Activated CD4-positive, alpha-beta memory T cell treated with anti-CD3 and anti-CD28 coated beads for 36 hours (primary cell): ENCODE data around the gene SETD1A. TPM values are rescaled to one million over a fixed set of nuclear protein-coding genes. Genes with fewer than 3 reads are reported as not detected.

ENCODE experiments used
- CTCF ChIA-PET: fragments of 350-600 bp; sonication (Branson Sonifier 250); formaldehyde crosslinking; loops from one replicate; lab custom pipeline; 2021; ENCODE audit warnings: antibody characterized with exemption, inconsistent platforms; lab: Charles Lee
- POLR2A ChIA-PET: fragments of 350-600 bp; sonication (Branson Sonifier 250); formaldehyde crosslinking; loops from one replicate; lab custom pipeline; 2021; ENCODE audit warnings: antibody characterized with exemption; lab: Charles Lee
- DNase-seq: peaks from one replicate; pipeline ENCODE4 v3.0.0-alpha.2; 2020
- H3K27ac Mint-ChIP-seq: one replicate; pipeline ENCODE4 v1.8.0; 2021; ENCODE audit warnings: mixed read lengths
- H3K27me3 Mint-ChIP-seq: one replicate; pipeline ENCODE4 v1.8.0; 2021; ENCODE audit warnings: mixed read lengths
- H3K36me3 Mint-ChIP-seq: one replicate; pipeline ENCODE4 v1.8.0; 2021; ENCODE audit warnings: mixed read lengths
- H3K4me1 Mint-ChIP-seq: one replicate; pipeline ENCODE4 v1.8.0; 2021; ENCODE audit warnings: low read depth, mixed read lengths
- H3K4me3 Mint-ChIP-seq: one replicate; pipeline ENCODE4 v1.8.0; 2021; ENCODE audit warnings: mild to moderate bottlenecking, mixed read lengths
- H3K9me3 Mint-ChIP-seq: one replicate; pipeline ENCODE4 v1.8.0; 2021; ENCODE audit warnings: mixed read lengths
- intact Hi-C: fragments of 100-400 bp; cut with micrococcal nuclease; formaldehyde crosslinking; loops from one replicate; pipeline ENCODE4 v1.15.1; 2023
- total RNA-seq, 2 experiments: library from RNA; stranded (reverse); gene quantifications; one replicate each; pipeline ENCODE4 v1.2.3, GENCODE V29; 2021

SETD1A gene
- total RNA-seq, 2 experiments from 2014 or later: 16.4 to 17.4 TPM

DNA sequence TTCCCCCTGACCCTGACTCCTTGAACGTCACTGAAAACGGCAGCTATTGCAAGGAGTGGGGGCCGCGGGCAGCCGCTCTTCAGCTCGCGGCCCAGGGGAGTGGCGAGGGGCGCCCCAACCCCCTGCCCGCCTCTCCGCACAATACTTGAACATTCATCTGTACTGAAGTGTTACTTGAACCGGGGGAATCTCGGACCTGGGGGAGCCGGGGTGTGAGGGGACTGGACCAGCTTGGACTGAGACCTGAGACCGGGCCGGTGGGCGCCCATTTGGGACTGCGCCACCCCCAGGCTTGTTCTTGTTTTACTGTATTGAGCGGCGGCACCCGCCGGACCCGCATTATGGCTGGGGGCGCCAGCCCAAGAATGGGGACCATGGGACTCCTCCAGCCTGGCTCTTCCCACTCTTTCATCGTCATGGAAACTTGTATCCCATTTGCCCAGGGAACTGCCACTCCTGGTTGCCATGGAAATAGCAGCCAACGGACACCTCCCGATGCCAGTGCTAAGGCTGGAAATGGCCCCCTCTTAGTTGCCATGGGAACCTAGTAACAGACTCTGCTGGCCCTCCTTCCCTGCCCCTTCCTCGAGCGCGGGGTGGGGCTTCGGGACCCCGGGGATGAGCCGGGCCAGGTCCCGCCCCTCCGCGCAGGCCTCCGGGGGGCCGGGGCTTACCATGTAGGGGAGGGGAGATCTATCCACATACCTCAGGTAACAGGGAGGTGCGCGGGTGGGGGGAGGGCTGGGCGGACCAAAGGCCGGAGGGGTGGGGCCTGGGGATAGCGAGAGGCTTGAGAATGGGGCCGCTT lies 9.5 kb upstream of the SETD1A start:
- H3K27ac Mint-ChIP-seq: no peak overlapping the region
- H3K27me3 Mint-ChIP-seq: no peaks in the 10 kb centered on the region
- ChIA-PET POLR2A (interaction anchor here (1.6 kb wide), 1 partner anchor 13 kb away, joined by 3 read pairs; no protein-coding TSS in a partner anchor), CTCF (interaction anchor here (1.2 kb wide), 1 partner anchor 103 kb away, joined by 4 read pairs; no protein-coding TSS in a partner anchor)
- H3K4me1 Mint-ChIP-seq: peaks cover 13% of the 10 kb centered on the region
- peaks cover 9% of the 10 kb centered on the region for H3K36me3 Mint-ChIP-seq
- H3K4me3 Mint-ChIP-seq: no peak overlapping the region
- H3K9me3 Mint-ChIP-seq: no peaks in the 10 kb centered on the region
- intact Hi-C loops: no loop called here
- DNase-seq: peak; percentile 24

DNA sequence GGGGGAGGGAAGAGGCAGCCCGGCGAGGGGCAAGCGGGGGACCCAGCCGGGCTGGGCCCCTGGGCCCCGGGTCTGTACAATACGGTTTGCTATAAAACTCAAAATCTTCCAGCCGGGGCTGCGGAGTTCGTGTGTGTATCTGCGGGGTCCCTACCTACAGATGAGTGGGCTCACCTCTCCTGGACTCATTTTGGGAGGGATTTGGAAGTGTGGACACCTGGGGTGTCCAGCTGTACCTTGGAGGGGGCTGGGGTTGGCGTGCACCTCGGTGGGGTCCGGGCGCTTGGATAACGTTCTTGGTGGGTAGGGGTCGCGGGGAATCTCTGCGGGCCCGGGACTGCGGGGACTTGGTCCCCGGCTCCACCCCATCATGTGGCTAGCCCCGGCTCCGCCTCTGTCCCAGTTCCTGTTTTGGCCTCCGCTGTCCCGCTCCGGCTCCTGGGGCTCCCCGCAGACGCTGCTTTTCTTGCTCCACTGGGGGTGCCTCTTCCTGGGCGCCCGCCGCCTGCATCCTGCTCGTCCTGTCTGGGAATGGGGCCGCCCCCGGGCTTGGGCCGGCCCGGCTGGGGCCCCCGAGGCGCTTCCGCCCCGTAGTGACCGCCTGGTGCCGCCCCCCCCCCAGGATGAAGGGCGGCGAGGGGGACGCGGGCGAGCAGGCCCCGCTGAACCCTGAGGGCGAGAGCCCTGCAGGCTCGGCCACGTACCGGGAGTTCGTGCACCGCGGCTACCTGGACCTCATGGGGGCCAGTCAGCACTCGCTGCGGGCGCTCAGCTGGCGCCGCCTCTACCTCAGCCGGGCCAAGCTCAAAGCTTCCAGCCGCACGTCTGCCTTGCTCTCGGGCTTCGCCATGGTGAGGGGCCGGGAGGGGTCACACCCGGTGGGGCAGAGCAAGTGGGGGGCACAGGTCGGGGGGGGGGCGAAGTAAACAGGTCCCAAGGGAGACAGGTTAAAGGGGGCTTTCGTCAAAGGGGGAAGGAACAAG lies 8.6 kb upstream of the SETD1A start, which contains the start of gene ORAI3:
TSS of gene ORAI3 (plus strand) at position 402 of the 983 bp plus-strand sequence. CDS start at position 624, 222 bp downstream.
- POLR2A ChIA-PET: interaction anchor here (0.6 to 2.0 kb wide), 4 partner anchors 8 to 231 kb away, joined by 3 to 7 read pairs (median 4); partner anchors contain the start of gene FUS
- CTCF ChIA-PET: interaction anchor here (0.9 to 2.0 kb wide), 4 partner anchors 7 to 194 kb away, joined by 3 to 14 read pairs (median 6); no protein-coding TSS in a partner anchor
- peaks cover 5% of the 10 kb centered on the region for H3K36me3 Mint-ChIP-seq
- H3K27ac Mint-ChIP-seq: peak within 1 kb of the TSS; percentile 68
- intact Hi-C loops: no loop called here
- H3K9me3 Mint-ChIP-seq: no peaks in the 10 kb centered on the region
- peak; percentile 67 for DNase-seq
- peaks cover 18% of the 10 kb centered on the region for H3K4me1 Mint-ChIP-seq
- peak within 1 kb of the TSS; percentile 83 for H3K4me3 Mint-ChIP-seq
- H3K27me3 Mint-ChIP-seq: no peaks in the 10 kb centered on the region

DNA sequence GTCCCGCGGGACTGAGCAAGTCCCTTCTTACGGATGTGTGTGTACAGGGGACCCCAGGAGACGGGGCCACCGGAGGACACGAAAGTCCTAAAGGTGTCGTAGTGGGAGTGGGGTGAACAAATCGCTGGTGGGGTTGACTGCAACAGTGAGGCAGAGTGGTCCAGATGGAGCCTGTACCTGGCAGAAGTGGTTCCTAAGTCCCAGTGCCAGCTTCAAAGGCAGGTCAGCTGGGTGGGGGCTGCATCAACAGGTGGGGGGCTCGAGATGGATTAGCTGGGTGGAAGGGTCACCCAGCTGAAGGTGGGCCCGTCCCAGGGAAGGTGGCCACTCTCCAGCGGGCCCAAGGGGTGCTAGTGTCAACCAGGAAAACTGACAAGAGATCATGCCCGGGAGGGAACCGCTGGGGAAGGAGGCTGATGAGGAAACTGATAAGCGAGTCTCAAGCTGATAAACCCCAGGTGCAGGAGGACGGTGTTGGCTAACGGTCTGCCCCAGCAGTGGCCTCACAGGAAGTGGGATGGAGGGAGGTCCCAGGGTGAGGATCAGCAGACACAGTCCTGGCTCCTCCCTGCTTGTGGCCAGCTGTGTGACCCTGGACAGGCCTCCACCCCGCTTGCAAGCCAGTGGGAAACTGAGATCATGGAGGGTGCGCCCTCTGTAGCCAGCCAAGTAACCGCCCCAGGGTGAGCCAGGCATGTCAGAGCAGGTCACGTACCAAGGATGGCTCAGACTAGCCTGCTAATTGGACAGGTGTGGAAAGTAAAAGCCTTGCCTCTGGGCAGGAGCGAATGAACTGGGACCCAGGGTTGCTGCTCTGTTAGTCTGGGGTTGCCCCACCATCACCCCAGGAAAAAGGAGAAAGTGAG lies 7.7 kb upstream of the SETD1A start:
- ChIA-PET POLR2A (interaction anchor here (0.6 to 2.0 kb wide), 3 partner anchors 9 to 230 kb away, joined by 3 to 7 read pairs (median 4); partner anchors contain the start of gene FUS), CTCF (interaction anchor here (0.8 to 2.0 kb wide), 5 partner anchors 8 to 193 kb away, joined by 3 to 14 read pairs (median 4); partner anchors contain the start of gene HSD3B7)
- H3K9me3 Mint-ChIP-seq: no peaks in the 10 kb centered on the region
- H3K36me3 Mint-ChIP-seq: no peaks in the 10 kb centered on the region
- H3K4me1 Mint-ChIP-seq: peaks cover 18% of the 10 kb centered on the region
- peak overlapping the region; percentile 83 for H3K4me3 Mint-ChIP-seq
- peak; percentile 79 for DNase-seq
- peak overlapping the region; percentile 68 for H3K27ac Mint-ChIP-seq
- intact Hi-C loops: no loop called here
- no peaks in the 10 kb centered on the region for H3K27me3 Mint-ChIP-seq

DNA sequence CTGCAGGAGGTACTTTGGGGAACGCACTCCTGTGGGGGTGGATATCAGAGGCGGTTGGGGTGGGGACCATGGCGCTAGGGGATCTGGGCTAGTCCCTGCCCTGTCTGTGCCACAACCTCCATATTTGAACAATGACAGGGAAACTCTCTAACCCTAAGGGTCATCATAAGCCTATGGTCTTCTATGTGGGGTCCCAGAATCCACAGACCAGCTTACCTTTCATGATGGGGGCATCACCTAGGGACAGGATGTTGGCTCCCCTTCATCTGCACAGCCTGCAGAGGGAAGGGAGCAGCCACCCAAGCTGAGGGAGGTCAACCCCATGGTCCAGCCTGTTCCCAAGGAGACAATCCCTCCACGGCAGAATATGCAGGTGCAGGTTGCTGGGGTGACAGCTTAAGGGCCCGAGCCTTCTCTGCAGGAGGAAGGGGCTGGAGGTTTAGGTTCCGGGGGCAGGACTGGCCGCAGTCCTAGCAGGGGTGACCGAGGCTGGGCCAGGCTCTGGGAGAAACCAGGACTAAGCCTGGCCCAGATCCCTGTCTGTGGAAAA lies 7.0 kb upstream of the SETD1A start:
- Mint-ChIP-seq H3K9me3 (no peaks in the 10 kb centered on the region), H3K4me3 (peak overlapping the region; percentile 83), H3K27me3 (no peaks in the 10 kb centered on the region), H3K27ac (no peak overlapping the region), H3K4me1 (peaks cover 18% of the 10 kb centered on the region), H3K36me3 (no peaks in the 10 kb centered on the region)
- intact Hi-C loops: no loop called here
- no peak for DNase-seq
- POLR2A ChIA-PET: interaction anchor here (1.1 to 2.0 kb wide), 3 partner anchors 10 to 229 kb away, joined by 3 to 7 read pairs (median 4); partner anchors contain the start of gene FUS
- CTCF ChIA-PET: interaction anchor here (0.8 to 2.0 kb wide), 4 partner anchors 9 to 106 kb away, joined by 3 to 14 read pairs (median 6); partner anchors contain the start of gene HSD3B7

DNA sequence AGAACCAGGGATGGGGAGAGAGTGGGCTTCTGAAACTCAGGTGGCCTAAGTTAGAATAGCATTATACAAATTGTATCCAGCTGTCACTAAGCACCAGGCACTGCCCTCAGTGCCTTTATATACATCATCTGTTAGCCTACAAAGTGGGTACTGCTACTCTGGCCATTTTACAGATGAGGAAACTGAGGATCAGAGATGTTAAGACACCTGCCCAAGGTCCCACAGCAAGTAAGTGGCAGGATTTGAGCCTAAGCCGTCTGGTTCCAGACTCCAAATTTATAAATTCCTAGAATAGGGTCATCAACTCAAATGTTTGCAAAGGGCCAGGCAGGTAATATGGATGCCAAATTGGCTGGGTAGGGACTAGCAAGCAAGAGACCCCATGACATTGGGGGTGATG lies 6.4 kb upstream of the SETD1A start:
- POLR2A ChIA-PET: interaction anchor here (1.1 kb wide), 1 partner anchor 13 kb away, joined by 3 read pairs; no protein-coding TSS in a partner anchor
- peaks cover 18% of the 10 kb centered on the region for H3K4me1 Mint-ChIP-seq
- no peaks in the 10 kb centered on the region for H3K9me3 Mint-ChIP-seq
- H3K4me3 Mint-ChIP-seq: no peak overlapping the region
- intact Hi-C loops: no loop called here
- H3K27ac Mint-ChIP-seq: no peak overlapping the region
- CTCF ChIA-PET: interaction anchor here (0.7 to 6.0 kb wide), 4 partner anchors 10 to 106 kb away, joined by 3 to 66 read pairs (median 4); no protein-coding TSS in a partner anchor
- no peak for DNase-seq
- H3K27me3 Mint-ChIP-seq: no peaks in the 10 kb centered on the region
- H3K36me3 Mint-ChIP-seq: no peaks in the 10 kb centered on the region

DNA sequence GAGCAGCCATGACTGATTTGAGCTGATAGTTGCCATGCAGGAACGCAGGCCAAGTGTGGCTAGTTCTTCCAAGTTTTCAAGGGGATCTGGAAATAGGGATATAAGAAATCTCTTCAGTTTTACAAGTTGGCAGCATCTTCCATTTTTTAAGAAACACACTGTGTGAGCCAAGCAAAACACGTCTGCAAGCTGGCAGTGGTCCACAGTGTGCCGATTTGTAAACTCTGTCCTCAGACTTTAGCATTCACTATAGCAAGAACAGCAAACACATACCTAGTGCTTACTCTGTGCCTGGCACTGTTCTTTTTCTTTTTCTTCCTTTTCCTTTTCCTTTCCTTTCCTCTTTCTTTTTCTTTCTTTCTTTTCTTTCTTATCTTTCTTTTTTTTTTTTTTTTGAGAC lies 5.8 kb upstream of the SETD1A start:
- intact Hi-C loops: no loop called here
- POLR2A ChIA-PET: interaction anchor here (0.6 to 1.1 kb wide), 2 partner anchors 12 to 13 kb away, joined by 3 read pairs; no protein-coding TSS in a partner anchor
- CTCF ChIA-PET: interaction anchor here (0.5 to 6.0 kb wide), 7 partner anchors 11 to 907 kb away, joined by 3 to 66 read pairs (median 3); no protein-coding TSS in a partner anchor
- Mint-ChIP-seq H3K27ac (no peak overlapping the region), H3K4me3 (no peak overlapping the region), H3K9me3 (no peaks in the 10 kb centered on the region), H3K36me3 (no peaks in the 10 kb centered on the region), H3K27me3 (no peaks in the 10 kb centered on the region), H3K4me1 (peaks cover 18% of the 10 kb centered on the region)
- no peak for DNase-seq

DNA sequence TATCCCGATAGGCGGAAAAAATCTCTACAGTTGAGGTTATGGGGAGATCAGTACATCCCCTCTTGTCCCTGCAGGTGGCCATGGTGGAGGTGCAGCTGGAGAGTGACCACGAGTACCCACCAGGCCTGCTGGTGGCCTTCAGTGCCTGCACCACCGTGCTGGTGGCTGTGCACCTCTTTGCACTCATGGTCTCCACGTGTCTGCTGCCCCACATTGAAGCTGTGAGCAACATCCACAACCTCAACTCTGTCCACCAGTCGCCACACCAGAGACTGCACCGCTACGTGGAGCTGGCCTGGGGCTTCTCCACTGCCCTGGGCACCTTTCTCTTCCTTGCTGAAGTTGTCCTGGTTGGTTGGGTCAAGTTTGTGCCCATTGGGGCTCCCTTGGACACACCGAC lies 4.4 kb upstream of the SETD1A start:
- intact Hi-C loops: no loop called here
- H3K36me3 Mint-ChIP-seq: peaks cover 5% of the 10 kb centered on the region
- no peaks in the 10 kb centered on the region for H3K9me3 Mint-ChIP-seq
- no peak overlapping the region for H3K27ac Mint-ChIP-seq
- no peak for DNase-seq
- ChIA-PET CTCF (interaction anchor here (1.2 to 6.0 kb wide), 13 partner anchors 8 to 505 kb away, joined by 3 to 66 read pairs (median 7); partner anchors contain the start of genes HSD3B7, ZNF646 and ZNF668), POLR2A (interaction anchor here (0.6 to 1.4 kb wide), 2 partner anchors 189 to 245 kb away, joined by 3 read pairs; no protein-coding TSS in a partner anchor)
- H3K4me1 Mint-ChIP-seq: peaks cover 18% of the 10 kb centered on the region
- no peak overlapping the region for H3K4me3 Mint-ChIP-seq
- H3K27me3 Mint-ChIP-seq: no peaks in the 10 kb centered on the region

DNA sequence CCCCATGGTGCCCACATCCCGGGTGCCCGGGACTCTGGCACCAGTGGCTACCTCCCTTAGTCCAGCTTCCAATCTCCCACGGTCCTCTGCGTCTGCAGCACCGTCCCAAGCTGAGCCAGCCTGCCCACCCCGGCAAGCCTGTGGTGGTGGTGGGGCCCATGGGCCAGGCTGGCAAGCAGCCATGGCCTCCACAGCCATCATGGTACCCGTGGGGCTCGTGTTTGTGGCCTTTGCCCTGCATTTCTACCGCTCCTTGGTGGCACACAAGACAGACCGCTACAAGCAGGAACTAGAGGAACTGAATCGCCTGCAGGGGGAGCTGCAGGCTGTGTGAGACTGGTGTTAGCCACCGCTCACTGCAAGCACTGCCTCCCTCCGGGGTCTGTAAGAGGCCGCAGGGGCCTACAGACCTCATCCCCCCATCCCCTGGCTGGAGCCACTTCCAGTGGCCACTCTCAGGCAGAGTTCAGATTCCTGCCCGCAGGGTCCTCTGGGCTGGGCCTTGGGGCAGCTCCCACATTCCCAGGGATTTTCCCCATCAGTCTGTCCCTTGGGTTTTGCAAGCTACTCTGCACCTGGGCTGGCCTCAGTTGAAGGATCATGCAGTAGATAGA lies 3.9 kb upstream of the SETD1A start:
- no peak overlapping the region for H3K4me3 Mint-ChIP-seq
- H3K27ac Mint-ChIP-seq: no peak overlapping the region
- CTCF ChIA-PET: interaction anchor here (0.8 to 6.0 kb wide), 22 partner anchors 9 to 507 kb away, joined by 3 to 66 read pairs (median 4); partner anchors contain the start of genes HSD3B7, ZNF646, ZNF668 and ZNF843
- H3K4me1 Mint-ChIP-seq: peaks cover 21% of the 10 kb centered on the region
- H3K9me3 Mint-ChIP-seq: no peaks in the 10 kb centered on the region
- peaks cover 7% of the 10 kb centered on the region for H3K36me3 Mint-ChIP-seq
- intact Hi-C loops: no loop called here
- DNase-seq: peak; percentile 74
- POLR2A ChIA-PET: interaction anchor here (0.6 to 1.4 kb wide), 3 partner anchors 15 to 245 kb away, joined by 3 to 4 read pairs (median 3); no protein-coding TSS in a partner anchor
- H3K27me3 Mint-ChIP-seq: no peaks in the 10 kb centered on the region

DNA sequence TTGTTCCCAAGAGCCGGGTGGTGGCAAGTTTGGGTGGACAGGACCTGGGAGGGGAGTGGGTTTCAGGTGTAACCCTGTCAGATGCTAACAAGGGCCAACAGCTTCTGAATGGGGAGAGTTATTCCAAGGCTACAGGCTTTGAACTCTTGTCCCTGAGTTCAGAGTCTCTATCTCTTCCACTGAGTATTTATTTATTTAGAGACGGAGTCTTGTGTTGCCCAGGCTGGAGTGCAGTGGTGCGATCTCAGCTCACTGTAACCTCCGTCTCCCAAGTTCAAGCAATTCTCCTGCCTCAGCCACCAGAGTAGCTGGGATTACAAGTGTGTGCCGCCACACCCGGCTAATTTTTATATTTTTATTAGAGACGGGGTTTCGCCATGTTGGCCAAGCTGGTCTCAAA lies 2.6 kb upstream of the SETD1A start:
- Mint-ChIP-seq H3K36me3 (peaks cover 14% of the 10 kb centered on the region), H3K4me3 (no peak overlapping the region), H3K27ac (no peak overlapping the region), H3K27me3 (no peaks in the 10 kb centered on the region), H3K4me1 (peaks cover 27% of the 10 kb centered on the region), H3K9me3 (no peaks in the 10 kb centered on the region)
- intact Hi-C loops: loop anchor here (5.0 kb wide), 2 partner anchors 42 to 137 kb away; partner anchors contain the start of gene VKORC1
- no peak for DNase-seq
- CTCF ChIA-PET: interaction anchor here (0.6 to 6.0 kb wide), 9 partner anchors 9 to 488 kb away, joined by 3 to 66 read pairs (median 4); partner anchors contain the start of genes HSD3B7 and ZNF843
- POLR2A ChIA-PET: no interaction called here
